ENCODE results near the gene CACNA1G.

GRCh38 chr17:50523208-50523607, 37.3 kb upstream of the CACNA1G start:
- no peak for TF ChIP-seq CTCF (IDR thresholded peaks at IDR 0.05 in 8 of 11, conservative IDR thresholded peaks at IDR 0.05 in 3 of 11)
- no peak for TF ChIP-seq POLR2AphosphoS5 (IDR thresholded peaks at IDR 0.05)
- no peak for TF ChIP-seq POLR2A (IDR thresholded peaks at IDR 0.05)

Data from spleen (tissue), 7 donors.